Thyroid gland (tissue), 4 donors: ENCODE data around the gene NADSYN1.

Experiments used
- POLR2A ChIP-seq, 2 donors: fragments of 450-650 bp; IDR thresholded peaks; one replicate each; pipeline ENCODE4 v1.6.1; 2017; ENCODE audit warnings: antibody characterized with exemption in 2 of 2, mild to moderate bottlenecking in 2 of 2, moderate library complexity in 1 of 2
- TF ChIP-seq, protein P1 (sequence below), 6 experiments: fragments of 200-600 bp in 3 of 6; fragments of 450-650 bp in 3 of 6; sonication (generic) in 3 of 6; IDR thresholded peaks; one replicate each; pipeline ENCODE4 v1.5.1; 2016 to 2019; ENCODE audit warnings: antibody characterized with exemption in 6 of 6, mild to moderate bottlenecking in 2 of 6, inconsistent platforms in 1 of 6, moderate library complexity in 1 of 6

DNA sequence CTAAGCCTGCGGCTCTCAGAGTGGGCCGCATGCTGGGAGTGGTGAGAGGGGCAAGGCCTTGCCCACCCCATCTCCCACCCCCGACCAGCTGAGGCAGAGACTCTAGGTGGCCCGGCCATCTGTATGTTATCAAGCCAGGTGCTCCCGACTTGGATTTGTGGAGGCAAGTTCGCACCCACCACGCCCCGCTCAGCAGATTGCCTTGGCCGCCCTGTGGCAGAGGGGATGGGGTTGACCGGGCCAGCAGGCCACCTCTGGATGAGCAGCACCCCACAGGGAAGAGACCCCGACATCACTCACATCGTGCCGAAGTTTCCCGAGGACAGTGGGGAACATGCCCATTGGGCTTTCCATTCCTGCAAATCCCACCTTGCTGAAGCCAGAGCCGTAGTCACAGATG, 45.6 kb upstream of the NADSYN1 start:
- TF ChIP-seq, protein P1, sequence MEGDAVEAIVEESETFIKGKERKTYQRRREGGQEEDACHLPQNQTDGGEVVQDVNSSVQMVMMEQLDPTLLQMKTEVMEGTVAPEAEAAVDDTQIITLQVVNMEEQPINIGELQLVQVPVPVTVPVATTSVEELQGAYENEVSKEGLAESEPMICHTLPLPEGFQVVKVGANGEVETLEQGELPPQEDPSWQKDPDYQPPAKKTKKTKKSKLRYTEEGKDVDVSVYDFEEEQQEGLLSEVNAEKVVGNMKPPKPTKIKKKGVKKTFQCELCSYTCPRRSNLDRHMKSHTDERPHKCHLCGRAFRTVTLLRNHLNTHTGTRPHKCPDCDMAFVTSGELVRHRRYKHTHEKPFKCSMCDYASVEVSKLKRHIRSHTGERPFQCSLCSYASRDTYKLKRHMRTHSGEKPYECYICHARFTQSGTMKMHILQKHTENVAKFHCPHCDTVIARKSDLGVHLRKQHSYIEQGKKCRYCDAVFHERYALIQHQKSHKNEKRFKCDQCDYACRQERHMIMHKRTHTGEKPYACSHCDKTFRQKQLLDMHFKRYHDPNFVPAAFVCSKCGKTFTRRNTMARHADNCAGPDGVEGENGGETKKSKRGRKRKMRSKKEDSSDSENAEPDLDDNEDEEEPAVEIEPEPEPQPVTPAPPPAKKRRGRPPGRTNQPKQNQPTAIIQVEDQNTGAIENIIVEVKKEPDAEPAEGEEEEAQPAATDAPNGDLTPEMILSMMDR (IDR thresholded peaks at IDR 0.05): no peak
- no peak for TF ChIP-seq POLR2A (IDR thresholded peaks at IDR 0.05)
